NB4 (cell line): Measurements from ENCODE around the gene MAGI2.

ENCODE experiments used
- MAX ChIP-seq: IDR thresholded peaks from 2 replicates; pipeline ENCODE4 v1.6.1; 2011; ENCODE audit warnings: low read depth, low read length
- MYC ChIP-seq: IDR thresholded peaks from 2 replicates; pipeline ENCODE4 v1.6.1; 2011; ENCODE audit warnings: low read depth, low read length
- POLR2A ChIP-seq: IDR thresholded peaks from 2 replicates; pipeline ENCODE4 v1.6.1; 2011; ENCODE audit warnings: mild to moderate bottlenecking; ENCODE audit not compliant: insufficient read length; ENCODE audit errors: extremely low read depth
- TF ChIP-seq, protein P1 (sequence below): IDR thresholded peaks from one replicate; pipeline ENCODE4 v1.5.1; 2012; ENCODE audit warnings: low read depth, low read length

DNA sequence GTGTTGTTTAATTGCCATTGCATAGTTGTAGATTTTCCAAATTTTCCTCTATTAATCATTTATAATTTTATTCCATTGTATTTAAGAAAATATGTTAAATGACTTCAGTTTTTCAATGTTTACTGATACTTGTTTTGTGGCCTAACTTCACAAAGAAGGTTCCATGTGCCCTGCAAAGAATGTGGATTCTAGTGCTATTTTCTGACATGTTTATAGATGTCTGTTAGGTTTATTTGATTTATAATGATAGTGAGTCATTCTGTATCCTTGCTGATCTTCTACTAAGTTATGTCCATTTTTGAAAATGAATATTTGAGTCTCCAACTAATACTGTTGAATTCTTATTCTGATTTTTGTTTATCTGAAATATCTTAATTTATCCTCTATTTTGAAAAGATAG lies 369.0 kb downstream of the MAGI2 start:
- TF ChIP-seq MAX (no peak), POLR2A (no peak), MYC (no peak)
- TF ChIP-seq, protein P1, sequence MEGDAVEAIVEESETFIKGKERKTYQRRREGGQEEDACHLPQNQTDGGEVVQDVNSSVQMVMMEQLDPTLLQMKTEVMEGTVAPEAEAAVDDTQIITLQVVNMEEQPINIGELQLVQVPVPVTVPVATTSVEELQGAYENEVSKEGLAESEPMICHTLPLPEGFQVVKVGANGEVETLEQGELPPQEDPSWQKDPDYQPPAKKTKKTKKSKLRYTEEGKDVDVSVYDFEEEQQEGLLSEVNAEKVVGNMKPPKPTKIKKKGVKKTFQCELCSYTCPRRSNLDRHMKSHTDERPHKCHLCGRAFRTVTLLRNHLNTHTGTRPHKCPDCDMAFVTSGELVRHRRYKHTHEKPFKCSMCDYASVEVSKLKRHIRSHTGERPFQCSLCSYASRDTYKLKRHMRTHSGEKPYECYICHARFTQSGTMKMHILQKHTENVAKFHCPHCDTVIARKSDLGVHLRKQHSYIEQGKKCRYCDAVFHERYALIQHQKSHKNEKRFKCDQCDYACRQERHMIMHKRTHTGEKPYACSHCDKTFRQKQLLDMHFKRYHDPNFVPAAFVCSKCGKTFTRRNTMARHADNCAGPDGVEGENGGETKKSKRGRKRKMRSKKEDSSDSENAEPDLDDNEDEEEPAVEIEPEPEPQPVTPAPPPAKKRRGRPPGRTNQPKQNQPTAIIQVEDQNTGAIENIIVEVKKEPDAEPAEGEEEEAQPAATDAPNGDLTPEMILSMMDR: no peak
